SK-N-SH treated with all-trans-retinoic acid at 6 μM for 48 hours (cell line): ENCODE results near the gene STPG3.

Experiments
- ARNTL ChIP-seq: fragments of 450-650 bp; formaldehyde crosslinking; IDR thresholded peaks from 2 replicates; pipeline ENCODE4 v1.5.0; 2020; ENCODE audit warnings: low read depth, mild to moderate bottlenecking, moderate library complexity, borderline replicate concordance
- CSDC2 ChIP-seq: fragments of 250-450 bp; sonication (Bioruptor Pico); IDR thresholded peaks from 2 replicates; pipeline ENCODE4 v1.5.0; 2020; ENCODE audit warnings: mild to moderate bottlenecking, moderate library complexity
- PATZ1 ChIP-seq: fragments of 250-450 bp; sonication (Bioruptor Pico); IDR thresholded peaks from 2 replicates; pipeline ENCODE4 v1.8.0; 2020; ENCODE audit warnings: mild to moderate bottlenecking, moderate library complexity, borderline replicate concordance
- PPARA ChIP-seq: fragments of 250-450 bp; sonication (Bioruptor Pico); IDR thresholded peaks from 2 replicates; pipeline ENCODE4 v1.5.0; 2020; ENCODE audit warnings: mild to moderate bottlenecking, borderline replicate concordance
- RARB ChIP-seq: fragments of 250-450 bp; sonication (Bioruptor Pico); IDR thresholded peaks from 2 replicates; pipeline ENCODE4 v1.8.0; 2021; ENCODE audit warnings: mild to moderate bottlenecking, moderate library complexity
- ZFP3 ChIP-seq: fragments of 250-450 bp; sonication (Bioruptor Pico); IDR thresholded peaks from 2 replicates; pipeline ENCODE4 v1.5.0; 2020; ENCODE audit warnings: mild to moderate bottlenecking, moderate library complexity
- ZNF70 ChIP-seq: fragments of 450-650 bp; formaldehyde crosslinking; IDR thresholded peaks from 2 replicates; pipeline ENCODE4 v1.5.0; 2020; ENCODE audit warnings: mild to moderate bottlenecking, moderate library complexity
- ZNF8 ChIP-seq: fragments of 450-650 bp; formaldehyde crosslinking; IDR thresholded peaks from 2 replicates; pipeline ENCODE4 v1.5.0; 2020; ENCODE audit warnings: mild to moderate bottlenecking, moderate library complexity

GRCh38 chr9:137240841-137241489, 10.1 kb upstream of the STPG3 start, which contains the start of gene TUBB4B:
- no peak for TF ChIP-seq PPARA (CRISPR knock-in tag)
- no peak for TF ChIP-seq ARNTL (CRISPR knock-in tag)
- no peak for TF ChIP-seq ZNF70 (CRISPR knock-in tag)
- no peak for TF ChIP-seq RARB
- no peak for TF ChIP-seq ZNF8 (CRISPR knock-in tag)
- TF ChIP-seq CSDC2 (CRISPR knock-in tag): no peak
- no peak for TF ChIP-seq ZFP3
- TF ChIP-seq PATZ1: no peak
